Measurements from ENCODE around the gene NRM.
A peak's percentile ranks its signal among the peaks of the same experiment; 100 is the strongest.

Gene NRM

GRCh38 chr6:30687659-30688431 lies 2.9 kb downstream of the NRM start:
- peaks cover 33 to 44% (median 38%) of the 10 kb centered on the region in 10 experiments for H3K4me1 ChIP-seq
- no peaks in the 10 kb centered on the region for H3K9me3 ChIP-seq (replicated peaks in 1 of 11)
- peak overlapping the region; percentile 91 to 100 (median 99) for H3K9ac ChIP-seq
- no peaks in the 10 kb centered on the region for H3K27me3 ChIP-seq
- H3K4me2 ChIP-seq: peak overlapping the region; percentile 97 to 100 (median 99)
- no peak for TF ChIP-seq Cebpa-rat (IDR thresholded peaks at IDR 0.05)
- peaks cover 11 to 33% (median 26%) of the 10 kb centered on the region in 11 experiments; a peak in 17 of 22 replicates for H4K20me1 ChIP-seq
- peak overlapping the region; percentile 83 to 100 (median 96) for H3K4me3 ChIP-seq
- peak overlapping the region; percentile 91 to 100 (median 99) for H3K27ac ChIP-seq
- peaks cover 6 to 27% (median 25%) of the 10 kb centered on the region in 11 experiments; a peak in 20 of 22 replicates for H3K36me3 ChIP-seq

- H3K4me1 ChIP-seq: peaks cover 29 to 39% (median 35%) of the 10 kb centered on the region in 10 experiments
- H3K27ac ChIP-seq: peak overlapping the region; percentile 91 to 100 (median 99)
Observed at GRCh38 chr6:30686908-30687658, 3.7 kb downstream of the NRM start.

GRCh38 chr6:30686009-30686907 lies 4.5 kb downstream of the NRM start, which contains the start of gene PPP1R18:
TSS of gene PPP1R18 (minus strand) at chr6:30686645. CDS start at chr6:30686018, 627 bp downstream.
- Histone ChIP-seq H3K27me3 (no peaks in the 10 kb centered on the region), H3K9me3 (replicated peaks in 1 of 11) (no peaks in the 10 kb centered on the region), H3K36me3 (peaks cover 11 to 39% (median 34%) of the 10 kb centered on the region in 11 experiments; a peak in 20 of 22 replicates), H3K27ac (peak within 1 kb of the TSS; percentile 91 to 100 (median 99)), H3K9ac (peak within 1 kb of the TSS; percentile 91 to 100 (median 99)), H3K4me1 (peaks cover 22 to 40% (median 28%) of the 10 kb centered on the region in 10 experiments), H3K4me3 (peak within 1 kb of the TSS; percentile 83 to 100 (median 96)), H4K20me1 (peaks cover 22 to 46% (median 37%) of the 10 kb centered on the region in 11 experiments), H3K4me2 (peak within 1 kb of the TSS; percentile 97 to 100 (median 99))
- no peak for TF ChIP-seq Cebpa-rat (IDR thresholded peaks at IDR 0.05)

More at GRCh38 chr6:30686908-30687658, 3.7 kb downstream of the NRM start:
- H3K9me3 ChIP-seq (replicated peaks in 1 of 11): no peaks in the 10 kb centered on the region
- peak overlapping the region; percentile 91 to 100 (median 99) for H3K9ac ChIP-seq
- TF ChIP-seq Cebpa-rat (IDR thresholded peaks at IDR 0.05): no peak
- H3K4me2 ChIP-seq: peak overlapping the region; percentile 97 to 100 (median 99)
- H4K20me1 ChIP-seq: peaks cover 14 to 38% (median 29%) of the 10 kb centered on the region in 11 experiments; a peak in 21 of 22 replicates
- peaks cover 6 to 31% (median 27%) of the 10 kb centered on the region in 11 experiments; a peak in 20 of 22 replicates for H3K36me3 ChIP-seq
- no peaks in the 10 kb centered on the region for H3K27me3 ChIP-seq
- H3K4me3 ChIP-seq: peak overlapping the region; percentile 83 to 100 (median 96)

- no peaks in the 10 kb centered on the region for H3K9me3 ChIP-seq (replicated peaks in 1 of 11)
- TF ChIP-seq Cebpa-rat (IDR thresholded peaks at IDR 0.05): no peak
- peak overlapping the region; percentile 91 to 100 (median 99) for H3K9ac ChIP-seq
- H3K27me3 ChIP-seq: no peaks in the 10 kb centered on the region
- peaks cover 20 to 48% (median 43%) of the 10 kb centered on the region in 11 experiments; a peak in 20 of 22 replicates for H3K36me3 ChIP-seq
- peaks cover 31 to 55% (median 46%) of the 10 kb centered on the region in 11 experiments for H4K20me1 ChIP-seq
- H3K4me3 ChIP-seq: peak overlapping the region; percentile 83 to 100 (median 96)
- peaks cover 20 to 45% (median 32%) of the 10 kb centered on the region in 10 experiments for H3K4me1 ChIP-seq
- peak overlapping the region; percentile 75 to 100 (median 93) for H3K4me2 ChIP-seq
- peak overlapping the region; percentile 91 to 100 (median 99) for H3K27ac ChIP-seq
Observed at GRCh38 chr6:30685157-30686008, 5.4 kb downstream of the NRM start.

GRCh38 chr6:30684386-30685156 lies 6.2 kb downstream of the NRM start:
- Histone ChIP-seq H3K27ac (peak overlapping the region; percentile 91 to 100 (median 99)), H3K27me3 (no peaks in the 10 kb centered on the region), H3K36me3 (peaks cover 28 to 56% (median 51%) of the 10 kb centered on the region in 11 experiments; a peak in 20 of 22 replicates), H4K20me1 (peaks cover 39 to 63% (median 54%) of the 10 kb centered on the region in 11 experiments), H3K9me3 (replicated peaks in 1 of 11) (no peaks in the 10 kb centered on the region), H3K4me2 (peak overlapping the region; percentile 90 to 100 (median 95)), H3K4me1 (peaks cover 12 to 45% (median 32%) of the 10 kb centered on the region in 10 experiments), H3K4me3 (peak overlapping the region; percentile 83 to 100 (median 96)), H3K9ac (peak overlapping the region; percentile 91 to 100 (median 99))
- TF ChIP-seq Cebpa-rat (IDR thresholded peaks at IDR 0.05): no peak

- Histone ChIP-seq H3K9me3 (replicated peaks in 1 of 11) (no peaks in the 10 kb centered on the region), H3K4me1 (peaks cover 6 to 41% (median 29%) of the 10 kb centered on the region in 10 experiments), H4K20me1 (peaks cover 45 to 69% (median 60%) of the 10 kb centered on the region in 11 experiments), H3K4me3 (peak overlapping the region; percentile 83 to 100 (median 96)), H3K36me3 (peaks cover 29 to 59% (median 56%) of the 10 kb centered on the region in 11 experiments; a peak in 20 of 22 replicates), H3K27ac (peak overlapping the region; percentile 78 to 100 (median 99)), H3K9ac (peak overlapping the region; percentile 91 to 100 (median 99)), H3K4me2 (peak overlapping the region; percentile 89 to 100 (median 95)), H3K27me3 (no peaks in the 10 kb centered on the region)
- no peak for TF ChIP-seq Cebpa-rat (IDR thresholded peaks at IDR 0.05)
Observed at GRCh38 chr6:30683980-30684338, 6.8 kb downstream of the NRM start.
